ENCODE results near the gene CROCC. TPM values are rescaled to one million over a fixed set of nuclear protein-coding genes. Genes with fewer than 3 reads are reported as not detected.

Gene CROCC
- total RNA-seq, 2 experiments from 2014 or later, result 27.7 to 28.5 TPM

GRCh38 chr1:16981269-16981849 lies 59.6 kb downstream of the CROCC start:
- CTCF ChIA-PET, result no interaction called here
- H3K9me3 Mint-ChIP-seq, result no peaks in the 10 kb centered on the region
- H3K36me3 Mint-ChIP-seq (ENCODE audit: low read depth), result peaks cover 5% of the 10 kb centered on the region
- H3K27me3 Mint-ChIP-seq, result peaks cover 20% of the 10 kb centered on the region
- no peak for TF ChIP-seq CTCF (IDR thresholded peaks at IDR 0.05)
- POLR2A ChIA-PET, result interaction anchor here (0.5 to 0.8 kb wide), 2 partner anchors 35 to 44 kb away, joined by 3 to 5 read pairs; no protein-coding TSS in a partner anchor
- H3K27ac Mint-ChIP-seq, result no peak overlapping the region
- intact Hi-C loops (cut with micrococcal nuclease), result no loop called here
- H3K4me3 Mint-ChIP-seq, result no peak overlapping the region
- ATAC-seq (no peak), DNase-seq (no peak)
- H3K4me1 Mint-ChIP-seq (ENCODE audit: low read depth), result peaks cover 4% of the 10 kb centered on the region

GRCh38 chr1:16982902-16983301 lies 61.2 kb downstream of the CROCC start:
- Mint-ChIP-seq H3K27me3 (peaks cover 20% of the 10 kb centered on the region), H3K9me3 (no peaks in the 10 kb centered on the region), H3K27ac (no peak overlapping the region), H3K36me3 (ENCODE audit: low read depth) (peaks cover 8% of the 10 kb centered on the region), H3K4me1 (ENCODE audit: low read depth) (peaks cover 4% of the 10 kb centered on the region), H3K4me3 (no peak overlapping the region)
- no peak for ATAC-seq
- ChIA-PET POLR2A (no interaction called here), CTCF (interaction anchor here (0.9 kb wide), 1 partner anchor 63 kb away, joined by 3 read pairs; no protein-coding TSS in a partner anchor)
- DNase-seq, result no peak
- intact Hi-C loops (cut with micrococcal nuclease), result no loop called here
- no peak for TF ChIP-seq CTCF (IDR thresholded peaks at IDR 0.05)

GRCh38 chr1:16983649-16984048 lies 61.9 kb downstream of the CROCC start:
- no peak for TF ChIP-seq CTCF (IDR thresholded peaks at IDR 0.05)
- no peak for ATAC-seq
- ChIA-PET POLR2A (no interaction called here), CTCF (interaction anchor here (1.1 kb wide), 1 partner anchor 22 kb away, joined by 5 read pairs; no protein-coding TSS in a partner anchor)
- intact Hi-C loops (cut with micrococcal nuclease), result no loop called here
- H3K27ac Mint-ChIP-seq, result no peak overlapping the region
- H3K4me3 Mint-ChIP-seq, result no peak overlapping the region
- peaks cover 20% of the 10 kb centered on the region for H3K27me3 Mint-ChIP-seq
- H3K9me3 Mint-ChIP-seq, result no peaks in the 10 kb centered on the region
- DNase-seq, result no peak
- peaks cover 4% of the 10 kb centered on the region for H3K4me1 Mint-ChIP-seq (ENCODE audit: low read depth)
- peaks cover 8% of the 10 kb centered on the region for H3K36me3 Mint-ChIP-seq (ENCODE audit: low read depth)

- TF ChIP-seq CTCF (IDR thresholded peaks at IDR 0.05), result no peak
- Mint-ChIP-seq H3K36me3 (ENCODE audit: low read depth) (peaks cover 8% of the 10 kb centered on the region), H3K4me1 (ENCODE audit: low read depth) (peaks cover 4% of the 10 kb centered on the region), H3K9me3 (no peaks in the 10 kb centered on the region), H3K27me3 (peaks cover 17% of the 10 kb centered on the region), H3K4me3 (no peak overlapping the region), H3K27ac (no peak overlapping the region)
- ChIA-PET POLR2A (no interaction called here), CTCF (no interaction called here)
- no peak for DNase-seq
- no peak for ATAC-seq
- intact Hi-C loops (cut with micrococcal nuclease), result no loop called here
Observed at GRCh38 chr1:16984717-16985116, 63.0 kb downstream of the CROCC start.

- Mint-ChIP-seq H3K36me3 (ENCODE audit: low read depth) (peaks cover 8% of the 10 kb centered on the region), H3K4me3 (no peak overlapping the region), H3K4me1 (ENCODE audit: low read depth) (no peaks in the 10 kb centered on the region), H3K27ac (no peak overlapping the region), H3K27me3 (peaks cover 12% of the 10 kb centered on the region), H3K9me3 (no peaks in the 10 kb centered on the region)
- TF ChIP-seq CTCF (IDR thresholded peaks at IDR 0.05), result no peak
- ATAC-seq (no peak), DNase-seq (no peak)
- ChIA-PET POLR2A (no interaction called here), CTCF (interaction anchor here (1.2 to 1.3 kb wide), 2 partner anchors 25 to 26 kb away, joined by 3 read pairs; no protein-coding TSS in a partner anchor)
- intact Hi-C loops (cut with micrococcal nuclease), result no loop called here
Observed at GRCh38 chr1:16986113-16986512, 64.4 kb downstream of the CROCC start.
